DND-41 (cell line): ENCODE data around the gene RHOV.

ENCODE experiments used
- ATAC-seq: fragments of 200-7000 bp; cut with Tn5 transposase; 3 replicates; pipeline ENCODE4 v1.9.1; 2021; ENCODE audit warnings: low read depth; ENCODE audit not compliant: insufficient read depth
- DNase-seq: peaks from one replicate; pipeline ENCODE4 v3.0.0-alpha.2; 2020
- H2AFZ ChIP-seq: 2 replicates; pipeline ENCODE4 v1.6.0; 2012; ENCODE audit warnings: low read depth, low read length
- H3K27ac ChIP-seq: 2 replicates; pipeline ENCODE4 v1.5.1; 2012; ENCODE audit warnings: low read length, inconsistent platforms
- H3K27me3 ChIP-seq: fragments of 200-600 bp; sonication (generic); 2 replicates; pipeline ENCODE4 v1.6.0; 2012; ENCODE audit warnings: low read length, mild to moderate bottlenecking, inconsistent platforms; ENCODE audit not compliant: insufficient read depth, poor library complexity
- H3K36me3 ChIP-seq: 2 replicates; pipeline ENCODE4 v1.5.1; 2012; ENCODE audit warnings: low read length, inconsistent platforms; ENCODE audit not compliant: insufficient read depth
- H3K4me1 ChIP-seq: 2 replicates; pipeline ENCODE4 v1.5.1; 2012; ENCODE audit warnings: mild to moderate bottlenecking, low read length; ENCODE audit not compliant: insufficient read depth
- H3K4me2 ChIP-seq: 2 replicates; pipeline ENCODE4 v1.6.0; 2012; ENCODE audit warnings: mild to moderate bottlenecking, moderate library complexity, low read length, inconsistent platforms; ENCODE audit not compliant: insufficient read depth
- H3K4me3 ChIP-seq, 2 experiments: fragments of 200-600 bp in 1 of 2; shearing (Covaris generic) in 1 of 2; 2 replicates each; pipeline ENCODE4 v1.5.1; 2012 to 2016; ENCODE audit warnings: inconsistent platforms in 2 of 2, low read length in 2 of 2, mild to moderate bottlenecking in 2 of 2, low read depth in 1 of 2, moderate library complexity in 1 of 2
- H3K79me2 ChIP-seq: 2 replicates; pipeline ENCODE4 v1.6.0; 2012; ENCODE audit warnings: low read length, inconsistent platforms; ENCODE audit not compliant: insufficient read depth
- H3K9ac ChIP-seq: 2 replicates; pipeline ENCODE4 v1.6.0; 2012; ENCODE audit warnings: low read depth, mild to moderate bottlenecking, inconsistent platforms, low read length, moderate library complexity
- H3K9me3 ChIP-seq: 2 replicates; pipeline ENCODE4 v1.5.1; 2012; ENCODE audit warnings: low read length, moderate library complexity, mild to moderate bottlenecking, inconsistent platforms; ENCODE audit not compliant: insufficient read depth, severe bottlenecking
- H4K20me1 ChIP-seq: 2 replicates; pipeline ENCODE4 v1.6.0; 2012; ENCODE audit warnings: low read length; ENCODE audit not compliant: insufficient read depth
- CTCF ChIP-seq: IDR thresholded peaks from 2 replicates; pipeline ENCODE4 v1.5.1; 2012; ENCODE audit warnings: borderline replicate concordance, low read length, moderate library complexity, mild to moderate bottlenecking; ENCODE audit not compliant: poor library complexity, severe bottlenecking; ENCODE audit errors: extremely low read depth
- EZH2 ChIP-seq: IDR thresholded peaks from 3 replicates; pipeline ENCODE4 v1.6.1; 2012; ENCODE audit warnings: borderline replicate concordance, low read depth, mild to moderate bottlenecking, moderate library complexity, low read length, inconsistent platforms; ENCODE audit not compliant: severe bottlenecking

RHOV gene

DNA sequence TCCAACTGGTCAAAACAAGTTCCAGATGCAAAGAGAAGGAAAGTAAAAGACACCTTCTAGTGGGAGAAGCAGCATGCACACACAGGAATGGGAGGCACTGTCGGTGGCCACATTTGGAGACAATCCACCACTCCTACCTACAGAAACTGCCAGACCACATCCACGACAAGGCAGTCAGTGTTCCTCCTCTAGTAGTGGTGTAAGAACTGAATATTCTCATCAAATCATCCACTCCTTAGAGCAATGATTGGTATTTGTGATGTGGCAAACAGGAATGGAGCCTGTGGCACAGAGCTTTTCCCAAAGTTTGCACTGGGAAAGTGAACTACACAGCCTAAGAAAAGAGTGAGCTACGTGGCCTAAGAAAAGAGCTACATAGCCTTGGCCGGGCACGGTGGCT, 35.3 kb downstream of the RHOV start:
- DNase-seq (no peak), ATAC-seq (no peak)
- Histone ChIP-seq H3K9ac (no peak overlapping the region), H3K36me3 (no peaks in the 10 kb centered on the region), H3K79me2 (no peaks in the 10 kb centered on the region), H3K4me1 (no peaks in the 10 kb centered on the region), H3K4me3 (no peak overlapping the region), H3K4me2 (no peak overlapping the region), H3K27me3 (no peaks in the 10 kb centered on the region), H4K20me1 (no peaks in the 10 kb centered on the region), H2AFZ (0 out of 2 replicates have a peak overlapping the region, but pooled peaks have one; percentile 16), H3K9me3 (no peaks in the 10 kb centered on the region), H3K27ac (no peak overlapping the region)
- TF ChIP-seq CTCF (no peak), EZH2 (no peak)

DNA sequence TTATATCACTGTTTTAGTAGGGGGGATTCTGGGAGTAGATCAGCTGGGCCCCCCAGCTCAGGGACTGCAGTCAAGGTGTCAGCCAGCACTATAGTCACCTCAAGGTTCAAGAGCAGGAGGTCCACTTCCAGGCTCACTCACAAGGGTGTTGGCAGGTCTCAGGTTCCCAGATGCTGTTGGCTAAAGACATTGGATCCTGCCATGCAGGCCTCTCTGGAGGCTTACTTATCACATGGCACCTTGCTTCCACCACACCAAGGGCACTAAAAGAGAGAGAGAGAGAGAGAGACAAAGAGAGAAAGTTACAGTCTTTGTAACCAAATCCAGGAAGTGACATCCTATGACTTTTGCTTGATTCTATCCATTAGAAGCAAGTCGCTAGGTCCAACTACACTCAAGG, 38.0 kb downstream of the RHOV start:
- H3K27ac ChIP-seq: no peak overlapping the region
- ATAC-seq (no peak), DNase-seq (no peak)
- H3K4me1 ChIP-seq: no peaks in the 10 kb centered on the region
- H2AFZ ChIP-seq: no peak overlapping the region
- H3K9me3 ChIP-seq: no peaks in the 10 kb centered on the region
- no peaks in the 10 kb centered on the region for H3K27me3 ChIP-seq
- H3K9ac ChIP-seq: no peak overlapping the region
- no peak overlapping the region for H3K4me3 ChIP-seq
- TF ChIP-seq EZH2 (no peak), CTCF (no peak)
- H3K79me2 ChIP-seq: no peaks in the 10 kb centered on the region
- H3K4me2 ChIP-seq: no peak overlapping the region
- no peaks in the 10 kb centered on the region for H3K36me3 ChIP-seq
- no peaks in the 10 kb centered on the region for H4K20me1 ChIP-seq

DNA sequence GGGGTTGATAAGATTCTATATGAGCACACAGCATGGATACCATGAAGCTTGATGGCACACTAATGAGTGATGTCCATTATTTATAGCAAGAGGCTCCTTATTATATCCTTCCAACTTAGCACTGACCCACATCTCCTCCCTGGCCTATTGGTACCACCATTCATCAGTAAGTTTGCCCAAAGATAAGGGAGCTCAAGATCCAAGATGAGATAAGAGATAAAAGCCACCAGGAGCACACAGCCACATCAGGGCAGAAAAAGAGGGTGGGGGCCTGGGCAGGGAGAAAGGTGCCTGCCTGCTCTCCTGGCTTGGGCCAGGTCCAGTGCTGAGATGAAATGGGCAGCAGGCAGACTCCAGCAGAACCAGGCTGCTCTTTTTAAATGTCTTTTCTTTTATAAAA, 41.1 kb downstream of the RHOV start:
- no peaks in the 10 kb centered on the region for H3K79me2 ChIP-seq
- ATAC-seq (no peak), DNase-seq (no peak)
- H3K9ac ChIP-seq: no peak overlapping the region
- TF ChIP-seq CTCF (no peak), EZH2 (no peak)
- H3K4me1 ChIP-seq: no peaks in the 10 kb centered on the region
- no peaks in the 10 kb centered on the region for H3K9me3 ChIP-seq
- H3K4me2 ChIP-seq: no peak overlapping the region
- no peaks in the 10 kb centered on the region for H4K20me1 ChIP-seq
- no peak overlapping the region for H2AFZ ChIP-seq
- H3K4me3 ChIP-seq: no peak overlapping the region
- no peaks in the 10 kb centered on the region for H3K36me3 ChIP-seq
- H3K27ac ChIP-seq: no peak overlapping the region
- H3K27me3 ChIP-seq: no peaks in the 10 kb centered on the region

DNA sequence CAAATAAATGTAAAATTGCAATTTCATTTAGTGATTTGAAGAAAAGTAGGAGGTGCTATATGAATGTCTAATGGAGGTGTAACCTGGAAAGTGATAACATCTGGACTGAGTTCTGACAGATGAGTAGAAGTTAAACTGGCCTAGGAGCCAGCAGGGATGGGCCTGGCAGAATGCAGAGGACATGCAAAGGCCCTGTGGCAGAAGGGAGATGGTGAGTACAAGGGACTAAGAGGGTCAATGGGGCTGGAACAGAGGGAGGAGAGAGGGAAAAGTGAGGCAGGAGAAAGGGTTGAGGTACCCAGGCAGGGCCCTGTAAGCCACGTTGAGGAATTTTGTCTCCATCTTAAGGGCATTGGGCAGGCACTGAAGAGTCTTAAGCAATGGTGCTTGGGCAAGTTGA, 42.2 kb downstream of the RHOV start:
- no peak overlapping the region for H3K4me3 ChIP-seq

More for the DNA sequence above, 42.2 kb downstream of the RHOV start:
- no peaks in the 10 kb centered on the region for H3K79me2 ChIP-seq
- no peaks in the 10 kb centered on the region for H3K27me3 ChIP-seq
- DNase-seq: no peak
- no peak overlapping the region for H3K9ac ChIP-seq
- no peak for TF ChIP-seq EZH2
- TF ChIP-seq CTCF: no peak
- no peaks in the 10 kb centered on the region for H3K36me3 ChIP-seq
- no peaks in the 10 kb centered on the region for H4K20me1 ChIP-seq
- no peaks in the 10 kb centered on the region for H3K4me1 ChIP-seq
- H2AFZ ChIP-seq: no peak overlapping the region
- no peak for ATAC-seq
- no peak overlapping the region for H3K27ac ChIP-seq
- no peaks in the 10 kb centered on the region for H3K9me3 ChIP-seq
- no peak overlapping the region for H3K4me2 ChIP-seq
